Erythroblast (primary cell): ENCODE measurements around the gene GCNT2.
"Not testable (repeated sequence)": the region's sequence is repeated elsewhere in the genome, so short reads cannot be mapped to it uniquely, and the experiment has no call there.

Experiments
- DNase-seq, 2 experiments: peaks; one replicate each; lab custom pipeline; 2025; lab: John Stamatoyannopoulos, UW
- GATA1 ChIP-seq: IDR thresholded peaks from 2 replicates; pipeline ENCODE4 v1.6.1; 2011; ENCODE audit warnings: low read depth, mild to moderate bottlenecking, control low read depth, low read length, moderate library complexity
- POLR2A ChIP-seq: IDR thresholded peaks from 2 replicates; pipeline ENCODE4 v1.6.1; 2011; ENCODE audit warnings: mild to moderate bottlenecking, low read length

The GCNT2 gene

GRCh38 chr6:10587656-10588406, 66.7 kb downstream of the GCNT2 start:
- no peak for DNase-seq

GRCh38 chr6:10588562-10589428, 67.6 kb downstream of the GCNT2 start:
- no peak for DNase-seq
- TF ChIP-seq GATA1 = no peak
- TF ChIP-seq POLR2A = no peak

More at GRCh38 chr6:10587656-10588406, 66.7 kb downstream of the GCNT2 start:
- TF ChIP-seq GATA1 = no peak
- TF ChIP-seq POLR2A = peak; percentile 74

DNA sequence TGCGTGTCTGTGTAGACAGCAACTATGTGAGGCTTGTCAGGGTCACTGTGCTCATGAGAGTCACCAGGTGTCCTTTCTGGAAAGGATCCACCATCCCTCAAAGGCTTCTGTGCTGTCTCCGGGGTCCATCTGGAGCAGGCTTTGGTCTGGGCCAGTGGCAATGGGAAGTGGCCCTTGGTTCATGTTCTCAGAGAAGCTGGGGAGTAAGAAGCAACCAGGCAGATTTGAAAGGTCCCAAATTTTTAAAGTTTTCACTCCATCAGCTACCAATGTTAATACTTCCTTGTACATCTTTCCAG, 68.2 kb downstream of the GCNT2 start:
- peak in 1 of 2 experiments; percentile 17 for DNase-seq

GRCh38 chr6:10589983-10590382, 68.8 kb downstream of the GCNT2 start:
- DNase-seq = no peak
- no peak for TF ChIP-seq POLR2A

More for the DNA sequence above, 68.2 kb downstream of the GCNT2 start:
- no peak for TF ChIP-seq POLR2A
- TF ChIP-seq GATA1 = no peak

DNA sequence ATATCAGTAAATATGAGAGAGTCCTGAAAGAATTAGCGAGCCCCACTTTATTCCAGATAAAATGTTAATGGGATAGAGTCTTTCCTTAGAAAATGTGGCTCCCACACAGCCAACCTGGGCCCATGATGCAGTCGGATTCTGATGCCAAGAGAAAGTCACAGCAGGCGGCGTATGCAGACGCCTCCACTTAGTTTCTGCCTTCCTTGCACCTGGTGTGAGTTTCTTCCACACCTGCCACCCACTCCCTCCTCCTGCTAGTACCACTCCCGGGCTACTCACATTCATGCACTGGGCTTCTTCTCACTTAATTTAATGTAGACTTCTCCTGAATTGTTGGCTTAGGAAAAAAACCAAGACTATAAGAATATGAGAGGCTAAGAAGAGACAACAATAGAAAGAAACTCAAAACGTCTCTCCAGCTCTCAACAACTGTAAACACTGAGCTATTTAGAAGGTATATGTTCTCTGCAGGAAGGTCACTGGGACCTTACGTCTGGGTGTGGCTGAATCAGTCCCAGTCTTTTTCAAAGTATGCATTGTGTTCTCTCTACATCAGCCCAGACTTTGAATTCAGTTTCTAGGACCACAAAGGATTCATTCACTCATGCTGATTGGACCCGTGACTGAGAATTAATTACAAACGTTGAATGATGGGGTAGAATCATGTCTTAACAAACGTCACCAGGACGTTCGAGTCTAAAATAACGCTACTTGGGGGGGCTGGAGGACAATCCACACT, 70.4 kb downstream of the GCNT2 start:
- DNase-seq = no peak
- TF ChIP-seq GATA1 (no peak), POLR2A (no peak)

GRCh38 chr6:10595731-10596664, 74.8 kb downstream of the GCNT2 start:
- DNase-seq = no peak
- TF ChIP-seq POLR2A (no peak), GATA1 (no peak)

DNA sequence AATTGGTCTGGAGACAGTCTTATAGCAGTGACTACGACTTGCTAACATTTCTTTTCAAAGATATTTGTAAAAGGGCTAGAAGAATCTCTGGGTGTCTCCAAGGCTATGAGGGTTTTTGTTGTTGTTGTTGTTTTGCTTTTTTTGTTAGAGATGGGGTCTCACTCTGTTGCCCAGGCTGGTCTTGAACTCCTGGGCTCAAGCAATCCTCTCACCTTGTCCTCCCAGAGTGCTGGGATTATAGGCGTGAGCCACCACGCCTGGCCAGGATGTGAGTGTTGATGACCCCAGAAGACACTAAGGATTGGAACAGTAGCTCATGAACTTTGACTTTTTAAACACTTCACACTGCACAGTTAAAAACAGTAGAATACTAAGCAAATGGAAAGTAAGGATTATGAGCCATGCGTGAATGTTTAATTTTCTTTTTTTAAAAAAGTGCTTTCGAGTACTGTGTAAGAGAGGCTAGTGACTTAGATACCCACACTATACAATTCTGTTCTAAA, 76.4 kb downstream of the GCNT2 start:
- no peak for DNase-seq
- TF ChIP-seq GATA1 (no peak), POLR2A (no peak)

DNA sequence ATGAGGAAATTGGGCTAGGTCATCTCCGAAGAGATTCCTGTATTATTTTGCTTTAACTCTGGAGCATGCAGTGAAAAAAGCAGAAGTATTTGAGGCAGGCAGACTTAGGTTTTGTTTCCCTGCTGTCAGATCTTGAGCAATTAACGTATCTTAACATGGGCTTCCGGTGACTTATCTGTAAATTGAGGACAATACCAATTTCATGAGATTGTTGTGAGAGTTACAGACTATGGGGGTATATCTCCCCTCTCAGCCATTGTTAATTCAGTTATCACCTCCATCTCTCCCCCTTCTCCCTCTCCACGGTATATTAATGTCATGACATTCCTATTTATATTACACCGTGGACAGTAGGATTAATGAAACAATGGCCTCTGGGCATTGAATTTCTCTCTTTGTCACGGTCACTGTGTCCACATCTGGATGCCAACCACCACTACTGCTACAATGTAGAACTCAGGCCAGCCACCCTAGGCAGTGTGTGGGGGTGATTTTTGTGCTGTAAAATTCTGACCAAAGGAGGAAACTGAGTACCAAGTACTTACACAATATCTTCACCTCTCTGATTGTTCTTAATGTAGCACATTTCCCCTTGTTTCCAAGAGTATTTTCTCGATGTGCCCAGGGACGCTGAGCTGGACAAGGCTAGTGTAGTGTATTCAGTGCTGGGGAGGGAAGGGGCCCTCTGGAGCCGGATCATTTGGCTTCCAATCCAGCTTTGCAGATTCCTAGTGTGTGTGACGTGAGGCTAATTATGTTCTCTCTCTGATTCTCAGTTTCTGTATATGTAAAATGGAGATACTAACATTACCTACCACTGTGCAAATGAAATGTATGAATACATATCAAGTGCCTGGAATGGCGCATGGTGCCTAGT, 77.2 kb downstream of the GCNT2 start:
- DNase-seq = no peak
- no peak for TF ChIP-seq POLR2A
- TF ChIP-seq GATA1 = no peak

DNA sequence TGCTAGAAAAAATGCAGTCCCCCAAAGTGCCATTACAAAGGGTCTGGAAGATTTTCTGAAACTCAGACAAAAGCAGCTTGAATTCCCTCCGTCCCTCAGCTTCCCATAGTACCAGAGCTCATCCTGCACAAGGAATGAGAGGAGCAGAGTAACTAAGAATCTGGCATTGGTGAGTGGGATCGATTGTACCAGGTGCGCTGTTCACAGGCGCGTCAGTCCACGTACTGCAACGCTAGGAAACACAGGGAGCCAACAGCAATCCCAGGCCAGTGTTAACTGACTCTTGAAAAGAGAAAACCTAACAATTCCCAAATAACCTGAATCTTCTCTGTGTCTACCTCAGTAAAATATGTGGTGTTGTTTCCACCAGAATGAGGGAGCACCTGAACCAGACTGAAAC, 77.9 kb downstream of the GCNT2 start:
- no peak for TF ChIP-seq POLR2A
- no peak for TF ChIP-seq GATA1
- DNase-seq = no peak

GRCh38 chr6:10600681-10601080, 79.5 kb downstream of the GCNT2 start:
- DNase-seq = not testable (repeated sequence)

DNA sequence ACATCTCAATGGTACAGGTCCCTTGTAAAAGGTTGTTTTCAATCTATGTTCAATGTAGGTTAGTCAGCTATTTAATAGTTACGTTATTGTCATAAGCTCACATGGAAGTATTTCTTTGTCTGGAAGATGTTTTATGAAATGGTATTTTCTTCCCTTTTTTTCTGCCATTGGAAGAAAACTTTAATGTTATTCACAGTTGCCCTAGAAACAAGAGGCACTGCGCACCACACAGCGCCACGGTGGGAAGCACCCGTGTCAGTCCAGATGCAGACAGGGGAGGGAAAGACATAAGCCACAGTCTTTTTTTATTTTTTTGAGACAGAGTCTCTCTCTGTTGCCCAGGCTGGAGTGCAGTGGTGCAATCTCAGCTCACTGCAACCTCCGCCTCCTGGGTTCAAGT, 82.1 kb downstream of the GCNT2 start:
- no peak for TF ChIP-seq GATA1
- TF ChIP-seq POLR2A = no peak
- no peak for DNase-seq

DNA sequence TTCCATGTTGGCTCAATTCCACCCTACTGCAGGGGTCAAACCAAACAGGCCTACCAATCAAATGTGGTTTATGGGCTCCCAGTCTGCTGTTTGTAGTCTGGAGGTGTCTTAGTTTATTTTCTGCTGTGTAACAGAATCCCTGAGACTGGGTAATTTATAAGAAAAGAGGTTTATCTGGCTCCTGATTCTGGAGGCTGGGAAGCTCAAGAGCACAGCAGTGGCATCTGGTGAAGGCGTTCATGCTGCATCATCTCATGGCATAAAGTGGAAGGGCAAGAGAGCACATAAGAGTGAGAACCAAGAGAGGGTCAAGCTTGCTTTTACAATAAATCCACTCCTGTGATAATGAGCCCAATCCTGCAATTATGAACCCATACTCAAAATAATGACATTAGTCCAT, 87.9 kb downstream of the GCNT2 start:
- TF ChIP-seq POLR2A (no peak), GATA1 (no peak)

DNA sequence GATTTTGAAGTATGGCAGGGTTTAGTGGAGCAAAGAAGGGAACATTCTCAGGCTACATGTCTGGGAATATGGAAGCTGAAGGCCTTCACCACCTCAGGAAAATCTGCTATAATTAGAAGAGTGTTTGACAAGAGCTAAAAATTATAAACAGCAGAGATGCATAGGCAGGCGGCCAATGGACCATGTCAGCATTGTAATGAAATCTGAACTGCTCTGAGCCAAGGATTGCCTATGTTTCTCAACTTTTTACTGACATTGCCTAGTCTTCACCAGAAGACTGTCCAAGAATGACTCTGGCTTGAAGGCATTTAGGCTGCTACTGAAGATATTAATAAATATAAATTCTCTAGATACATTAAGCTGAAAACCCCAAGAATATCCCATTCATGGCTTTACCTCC, 89.1 kb downstream of the GCNT2 start:
- no peak for DNase-seq
- TF ChIP-seq GATA1 (no peak), POLR2A (no peak)

More for the DNA sequence above, 87.9 kb downstream of the GCNT2 start:
- no peak for DNase-seq
